NCI-H446 treated with DMSO at 0.1 percent for 48 hours (cell line): ENCODE measurements around the gene SEL1L.
"Not testable (repeated sequence)": the region's sequence is repeated elsewhere in the genome, so short reads cannot be mapped to it uniquely, and the experiment has no call there.

Source experiments
- DNase-seq: peaks from one replicate; lab custom pipeline; 2025; lab: John Stamatoyannopoulos, UW

The SEL1L gene

GRCh38 chr14:81525129-81525528, 8.5 kb downstream of the SEL1L start:
- DNase-seq = no peak

- DNase-seq = no peak
Measured at GRCh38 chr14:81523616-81524015, 10.0 kb downstream of the SEL1L start.

GRCh38 chr14:81523016-81523415, 10.6 kb downstream of the SEL1L start:
- no peak for DNase-seq

GRCh38 chr14:81521356-81521755, 12.3 kb downstream of the SEL1L start:
- DNase-seq = no peak

- DNase-seq = no peak
Measured at GRCh38 chr14:81519200-81520011, 14.2 kb downstream of the SEL1L start.

- no peak for DNase-seq
Measured at GRCh38 chr14:81517798-81518398, 15.8 kb downstream of the SEL1L start.

GRCh38 chr14:81516986-81517797, 16.5 kb downstream of the SEL1L start:
- DNase-seq = no peak

- DNase-seq = not testable (repeated sequence)
Measured at GRCh38 chr14:81515927-81516326, 17.7 kb downstream of the SEL1L start.

GRCh38 chr14:81512826-81513225, 20.8 kb downstream of the SEL1L start:
- not testable (repeated sequence) for DNase-seq

- DNase-seq = no peak
Measured at GRCh38 chr14:81511111-81511904, 22.3 kb downstream of the SEL1L start.

- DNase-seq = no peak
Measured at GRCh38 chr14:81509838-81510452, 23.7 kb downstream of the SEL1L start.

- DNase-seq = no peak
Measured at GRCh38 chr14:81509321-81509720, 24.3 kb downstream of the SEL1L start.

GRCh38 chr14:81506487-81506886, 27.2 kb downstream of the SEL1L start:
- DNase-seq = no peak

- DNase-seq = no peak
Measured at GRCh38 chr14:81504864-81505263, 28.8 kb downstream of the SEL1L start.

GRCh38 chr14:81485781-81486180, 47.9 kb downstream of the SEL1L start:
- no peak for DNase-seq

GRCh38 chr14:81485372-81485771, 48.3 kb downstream of the SEL1L start:
- DNase-seq = no peak

- DNase-seq = no peak
Measured at GRCh38 chr14:81484120-81484519, 49.5 kb downstream of the SEL1L start.

GRCh38 chr14:81480741-81481140, 52.9 kb downstream of the SEL1L start:
- DNase-seq = no peak

GRCh38 chr14:81478446-81478845, 55.2 kb downstream of the SEL1L start:
- no peak for DNase-seq

- no peak for DNase-seq
Measured at GRCh38 chr14:81476816-81477215, 56.8 kb downstream of the SEL1L start.

- DNase-seq = no peak
Measured at GRCh38 chr14:81474685-81475324, 58.8 kb downstream of the SEL1L start.
